ENCODE measurements around the gene MAEA.
"Not testable (repeated sequence)": the region's sequence is repeated elsewhere in the genome, so short reads cannot be mapped to it uniquely, and the experiment has no call there.

MAEA gene

DNA sequence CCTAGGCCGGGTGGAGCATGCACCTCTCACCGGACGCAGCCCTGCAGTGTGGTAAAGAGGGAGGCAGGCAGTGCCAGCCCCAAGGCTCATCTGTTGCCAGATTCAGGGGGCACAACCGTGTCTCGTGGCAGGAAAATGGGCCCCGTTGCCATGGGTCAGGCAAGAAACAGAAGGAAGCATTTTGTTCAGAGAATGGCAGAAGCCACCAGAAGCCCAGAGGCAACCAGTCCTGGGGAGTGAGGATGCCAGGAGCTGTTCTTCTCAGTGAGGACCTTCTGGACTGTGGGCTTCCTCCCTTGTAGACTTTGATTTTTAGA is 44.8 kb downstream of the MAEA start:
- Histone ChIP-seq H3K27ac (ENCODE audit: low read depth, low read length) (no peak overlapping the region), H3K36me3 (ENCODE audit: low read length) (no peaks in the 10 kb centered on the region), H2AFZ (ENCODE audit: low read depth, low read length, severe bottlenecking) (no peak overlapping the region), H3F3A (ENCODE audit: insufficient read depth) (no peaks in the 10 kb centered on the region), H3K9me2 (replicated peaks; ENCODE audit: insufficient read depth, low read length) (no peaks in the 10 kb centered on the region), H4K20me1 (ENCODE audit: low read depth, low read length) (no peaks in the 10 kb centered on the region), H3K9ac (ENCODE audit: low read length) (no peak overlapping the region), H3K4me2 (ENCODE audit: low read depth, low read length, poor library complexity, severe bottlenecking) (no peak overlapping the region), H3K27me3 (ENCODE audit: low read length) (no peaks in the 10 kb centered on the region), H3K79me2 (ENCODE audit: insufficient read depth, low read length) (no peaks in the 10 kb centered on the region), H3K9me3 (ENCODE audit: insufficient read depth, low read length) (no peaks in the 10 kb centered on the region), H3K4me3 (ENCODE audit: insufficient read depth, low read length, poor library complexity, severe bottlenecking) (no peak overlapping the region)
- TF ChIP-seq EZH2phosphoT487 (conservative IDR thresholded peaks at IDR 0.05; ENCODE audit: low read length) = no peak
- TF ChIP-seq, protein P1, sequence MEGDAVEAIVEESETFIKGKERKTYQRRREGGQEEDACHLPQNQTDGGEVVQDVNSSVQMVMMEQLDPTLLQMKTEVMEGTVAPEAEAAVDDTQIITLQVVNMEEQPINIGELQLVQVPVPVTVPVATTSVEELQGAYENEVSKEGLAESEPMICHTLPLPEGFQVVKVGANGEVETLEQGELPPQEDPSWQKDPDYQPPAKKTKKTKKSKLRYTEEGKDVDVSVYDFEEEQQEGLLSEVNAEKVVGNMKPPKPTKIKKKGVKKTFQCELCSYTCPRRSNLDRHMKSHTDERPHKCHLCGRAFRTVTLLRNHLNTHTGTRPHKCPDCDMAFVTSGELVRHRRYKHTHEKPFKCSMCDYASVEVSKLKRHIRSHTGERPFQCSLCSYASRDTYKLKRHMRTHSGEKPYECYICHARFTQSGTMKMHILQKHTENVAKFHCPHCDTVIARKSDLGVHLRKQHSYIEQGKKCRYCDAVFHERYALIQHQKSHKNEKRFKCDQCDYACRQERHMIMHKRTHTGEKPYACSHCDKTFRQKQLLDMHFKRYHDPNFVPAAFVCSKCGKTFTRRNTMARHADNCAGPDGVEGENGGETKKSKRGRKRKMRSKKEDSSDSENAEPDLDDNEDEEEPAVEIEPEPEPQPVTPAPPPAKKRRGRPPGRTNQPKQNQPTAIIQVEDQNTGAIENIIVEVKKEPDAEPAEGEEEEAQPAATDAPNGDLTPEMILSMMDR (IDR thresholded peaks at IDR 0.05; ENCODE audit: insufficient read depth, low read length, poor library complexity, severe bottlenecking) = no peak

DNA sequence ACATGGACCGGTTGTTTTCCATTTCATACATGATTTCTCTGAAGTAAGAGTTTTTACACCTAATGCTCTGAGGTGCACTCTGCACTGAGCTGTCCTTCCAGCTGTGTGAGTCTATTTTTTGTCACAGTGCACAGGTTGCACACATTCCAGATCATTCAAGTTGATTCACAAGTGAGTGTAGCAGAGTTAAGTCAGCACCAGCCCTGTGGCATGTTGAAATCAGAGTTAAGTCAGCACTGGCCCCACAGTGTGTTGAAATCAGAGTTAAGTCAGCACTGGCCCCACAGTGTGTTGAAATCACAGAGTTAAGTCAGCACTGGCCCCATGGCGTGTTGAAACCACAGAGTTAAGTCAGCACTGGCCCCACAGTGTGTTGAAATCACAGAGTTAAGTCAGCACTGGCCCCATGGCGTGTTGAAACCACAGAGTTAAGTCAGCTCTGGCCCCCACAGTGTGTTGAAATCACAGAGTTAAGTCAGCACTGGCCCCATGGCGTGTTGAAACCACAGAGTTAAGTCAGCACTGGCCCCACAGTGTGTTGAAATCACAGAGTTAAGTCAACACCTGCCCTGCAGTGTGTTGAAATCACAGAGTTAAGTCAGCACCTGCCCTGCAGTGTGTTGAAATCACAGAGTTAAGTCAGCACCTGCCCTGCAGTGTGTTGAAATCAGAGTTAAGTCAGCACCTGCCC is 45.6 kb downstream of the MAEA start:
- H3K36me3 ChIP-seq (ENCODE audit: low read length); H4K20me1 ChIP-seq (ENCODE audit: low read depth, low read length); H3K4me2 ChIP-seq (ENCODE audit: low read depth, low read length, poor library complexity, severe bottlenecking); H3K27me3 ChIP-seq (ENCODE audit: low read length); H3K9me3 ChIP-seq (ENCODE audit: insufficient read depth, low read length); H3F3A ChIP-seq (ENCODE audit: insufficient read depth); H3K4me3 ChIP-seq (ENCODE audit: insufficient read depth, low read length, poor library complexity, severe bottlenecking); H3K9ac ChIP-seq (ENCODE audit: low read length); H3K27ac ChIP-seq (ENCODE audit: low read depth, low read length); H3K9me2 ChIP-seq (replicated peaks; ENCODE audit: insufficient read depth, low read length); H3K79me2 ChIP-seq (ENCODE audit: insufficient read depth, low read length); H2AFZ ChIP-seq (ENCODE audit: low read depth, low read length, severe bottlenecking): not testable (repeated sequence)

DNA sequence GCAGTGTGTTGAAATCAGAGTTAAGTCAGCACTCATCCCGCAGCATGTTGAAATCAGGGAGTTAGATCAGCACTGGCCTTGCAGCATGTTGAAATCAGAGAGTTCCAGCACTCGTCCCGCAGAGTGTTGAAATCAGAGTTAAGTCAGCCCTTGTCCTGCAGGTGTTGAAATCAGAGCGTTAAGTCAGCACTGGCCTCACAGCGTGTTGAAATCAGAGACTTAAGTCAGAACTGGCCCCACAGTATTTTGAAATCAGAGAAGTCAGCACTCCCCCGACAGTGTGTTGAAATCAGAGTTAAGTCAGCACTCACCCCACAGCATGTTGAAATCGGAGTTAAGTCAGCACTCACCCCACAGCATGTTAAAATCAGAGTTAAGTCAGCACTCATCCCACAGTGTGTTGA is 46.4 kb downstream of the MAEA start:
- Histone ChIP-seq H3K9me3 (ENCODE audit: insufficient read depth, low read length) (no peaks in the 10 kb centered on the region), H3K79me2 (ENCODE audit: insufficient read depth, low read length) (no peaks in the 10 kb centered on the region), H3K9ac (ENCODE audit: low read length) (no peak overlapping the region), H4K20me1 (ENCODE audit: low read depth, low read length) (no peaks in the 10 kb centered on the region), H3K4me3 (ENCODE audit: insufficient read depth, low read length, poor library complexity, severe bottlenecking) (no peak overlapping the region), H3F3A (ENCODE audit: insufficient read depth) (no peaks in the 10 kb centered on the region), H2AFZ (ENCODE audit: low read depth, low read length, severe bottlenecking) (no peak overlapping the region), H3K4me2 (ENCODE audit: low read depth, low read length, poor library complexity, severe bottlenecking) (no peak overlapping the region), H3K27me3 (ENCODE audit: low read length) (no peaks in the 10 kb centered on the region), H3K36me3 (ENCODE audit: low read length) (0 out of 2 replicates have a peak, but pooled peaks cover 5% of the 10 kb centered on the region), H3K27ac (ENCODE audit: low read depth, low read length) (no peak overlapping the region), H3K9me2 (replicated peaks; ENCODE audit: insufficient read depth, low read length) (no peaks in the 10 kb centered on the region)
- TF ChIP-seq, protein P1 (IDR thresholded peaks at IDR 0.05; ENCODE audit: insufficient read depth, low read length, poor library complexity, severe bottlenecking) = no peak
- no peak for TF ChIP-seq EZH2phosphoT487 (conservative IDR thresholded peaks at IDR 0.05; ENCODE audit: low read length)

DNA sequence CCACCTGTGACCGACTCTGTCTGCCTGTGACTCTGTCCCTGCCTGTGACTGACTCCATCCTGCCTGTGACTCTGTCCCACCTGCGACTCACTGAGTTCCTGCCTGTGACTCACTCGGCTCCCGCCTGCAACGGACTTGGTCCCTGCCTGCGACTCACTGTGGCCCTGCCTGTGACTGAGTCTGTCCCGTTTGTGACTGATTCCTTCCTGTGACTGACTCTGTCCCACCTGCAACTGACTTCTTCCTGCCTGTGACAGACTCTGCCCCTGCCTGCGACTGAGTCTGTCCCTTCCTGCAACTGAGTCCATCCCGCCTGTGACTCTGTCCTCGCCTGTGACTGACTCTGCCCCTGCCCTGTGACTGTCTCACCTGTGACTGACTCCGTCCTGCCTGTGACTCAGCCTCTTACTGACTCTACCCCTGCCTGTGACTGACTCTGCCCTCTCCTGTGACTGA is 47.7 kb downstream of the MAEA start:
- no peak overlapping the region for H3K9ac ChIP-seq (ENCODE audit: low read length)

More for the DNA sequence above, 47.7 kb downstream of the MAEA start:
- Histone ChIP-seq H3K36me3 (ENCODE audit: low read length) (0 out of 2 replicates have a peak, but pooled peaks cover 5% of the 10 kb centered on the region), H4K20me1 (ENCODE audit: low read depth, low read length) (no peaks in the 10 kb centered on the region), H3K9me2 (replicated peaks; ENCODE audit: insufficient read depth, low read length) (no peaks in the 10 kb centered on the region), H3K4me3 (ENCODE audit: insufficient read depth, low read length, poor library complexity, severe bottlenecking) (no peak overlapping the region), H2AFZ (ENCODE audit: low read depth, low read length, severe bottlenecking) (no peak overlapping the region), H3K9me3 (ENCODE audit: insufficient read depth, low read length) (no peaks in the 10 kb centered on the region), H3K27ac (ENCODE audit: low read depth, low read length) (no peak overlapping the region), H3K79me2 (ENCODE audit: insufficient read depth, low read length) (no peaks in the 10 kb centered on the region), H3K27me3 (ENCODE audit: low read length) (no peaks in the 10 kb centered on the region), H3K4me2 (ENCODE audit: low read depth, low read length, poor library complexity, severe bottlenecking) (no peak overlapping the region), H3F3A (ENCODE audit: insufficient read depth) (no peaks in the 10 kb centered on the region)
- no peak for TF ChIP-seq EZH2phosphoT487 (conservative IDR thresholded peaks at IDR 0.05; ENCODE audit: low read length)
- TF ChIP-seq, protein P1 (IDR thresholded peaks at IDR 0.05; ENCODE audit: insufficient read depth, low read length, poor library complexity, severe bottlenecking) = no peak
